Measurements from ENCODE around the gene TAF1D. TPM values are rescaled to one million over a fixed set of nuclear protein-coding genes. Genes with fewer than 3 reads are reported as not detected.
"Not testable (repeated sequence)": the region's sequence is repeated elsewhere in the genome, so short reads cannot be mapped to it uniquely, and the experiment has no call there.

Gene TAF1D
- total RNA-seq, 4 donors from 2014 or later, result 99.9 to 150 (median 125) TPM

DNA sequence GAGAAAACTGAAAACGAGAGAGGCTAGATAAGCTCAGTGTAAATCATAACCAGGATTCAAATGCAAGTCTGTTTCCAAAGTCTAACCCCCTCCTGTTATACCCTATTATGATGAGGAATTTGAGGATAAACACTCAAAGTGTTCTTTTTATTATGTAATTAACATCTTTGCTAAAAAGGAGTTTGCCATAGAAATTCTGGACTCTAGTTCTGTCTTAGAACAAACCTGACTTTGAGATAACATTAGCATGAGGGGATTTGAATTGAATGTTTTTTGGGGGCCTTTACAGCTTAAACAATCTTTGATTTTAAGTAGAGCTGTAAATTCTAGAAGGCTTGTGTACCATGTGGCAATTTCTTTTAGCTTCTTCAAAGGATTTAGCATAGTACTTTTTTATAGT, 9.7 kb upstream of the TAF1D start:
- TF ChIP-seq, protein P1, sequence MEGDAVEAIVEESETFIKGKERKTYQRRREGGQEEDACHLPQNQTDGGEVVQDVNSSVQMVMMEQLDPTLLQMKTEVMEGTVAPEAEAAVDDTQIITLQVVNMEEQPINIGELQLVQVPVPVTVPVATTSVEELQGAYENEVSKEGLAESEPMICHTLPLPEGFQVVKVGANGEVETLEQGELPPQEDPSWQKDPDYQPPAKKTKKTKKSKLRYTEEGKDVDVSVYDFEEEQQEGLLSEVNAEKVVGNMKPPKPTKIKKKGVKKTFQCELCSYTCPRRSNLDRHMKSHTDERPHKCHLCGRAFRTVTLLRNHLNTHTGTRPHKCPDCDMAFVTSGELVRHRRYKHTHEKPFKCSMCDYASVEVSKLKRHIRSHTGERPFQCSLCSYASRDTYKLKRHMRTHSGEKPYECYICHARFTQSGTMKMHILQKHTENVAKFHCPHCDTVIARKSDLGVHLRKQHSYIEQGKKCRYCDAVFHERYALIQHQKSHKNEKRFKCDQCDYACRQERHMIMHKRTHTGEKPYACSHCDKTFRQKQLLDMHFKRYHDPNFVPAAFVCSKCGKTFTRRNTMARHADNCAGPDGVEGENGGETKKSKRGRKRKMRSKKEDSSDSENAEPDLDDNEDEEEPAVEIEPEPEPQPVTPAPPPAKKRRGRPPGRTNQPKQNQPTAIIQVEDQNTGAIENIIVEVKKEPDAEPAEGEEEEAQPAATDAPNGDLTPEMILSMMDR (IDR thresholded peaks at IDR 0.05), result no peak
- TF ChIP-seq POLR2A (IDR thresholded peaks at IDR 0.05), result no peak
- 87 to 93% methylated on average over 1 of the region's 1 CpG for WGBS, 2 donors
- Histone ChIP-seq H3K4me3 (replicated peaks in 1 of 3) (no peak overlapping the region), H3K4me1 (no peaks in the 10 kb centered on the region), H3K9me3 (no peaks in the 10 kb centered on the region), H3K36me3 (peaks cover 0 to 7% of the 10 kb centered on the region in 2 donors), H3K27me3 (no peaks in the 10 kb centered on the region), H3K27ac (no peak overlapping the region)
- DNase-seq, result no peak
- intact Hi-C loops (cut with DNase I), result no loop called here

- no peaks in the 10 kb centered on the region for H3K36me3 ChIP-seq
- no peaks in the 10 kb centered on the region for H3K9me3 ChIP-seq
- H3K27ac ChIP-seq, result no peak overlapping the region
- intact Hi-C loops (cut with DNase I), result no loop called here
- 95 to 100% methylated on average over 1 of the region's 1 CpG for WGBS, 2 donors
- H3K27me3 ChIP-seq, result no peaks in the 10 kb centered on the region
- TF ChIP-seq POLR2A (IDR thresholded peaks at IDR 0.05), result no peak
- TF ChIP-seq, protein P1 (IDR thresholded peaks at IDR 0.05), result no peak
- no peak for DNase-seq
- H3K4me3 ChIP-seq (replicated peaks in 1 of 3), result no peak overlapping the region
- H3K4me1 ChIP-seq, result peaks cover 0 to 7% of the 10 kb centered on the region in 2 donors
Measured at GRCh38 chr11:93747122-93747521, 5.8 kb upstream of the TAF1D start.

DNA sequence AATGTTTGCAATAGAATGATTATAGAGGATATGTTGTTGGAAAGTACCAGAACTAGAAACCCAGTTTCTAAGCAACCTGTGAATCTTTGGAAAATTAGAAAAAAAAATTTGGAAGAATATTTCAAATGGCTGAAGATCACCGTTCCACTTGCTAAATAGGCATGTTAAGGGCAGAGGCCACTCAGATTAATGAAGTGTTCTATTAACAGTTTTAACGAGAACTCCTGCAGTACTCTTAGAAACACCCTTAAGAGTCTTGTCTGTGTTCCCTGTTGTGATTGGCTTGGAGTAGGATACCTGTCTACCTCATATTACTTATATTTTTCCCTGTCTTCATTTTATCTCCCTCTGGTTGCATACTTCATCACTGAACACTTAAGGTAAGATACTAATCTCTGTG, 4.8 kb upstream of the TAF1D start:
- Histone ChIP-seq H3K27ac (no peak overlapping the region), H3K27me3 (no peaks in the 10 kb centered on the region), H3K4me3 (replicated peaks in 1 of 3) (no peak overlapping the region), H3K36me3 (no peaks in the 10 kb centered on the region), H3K4me1 (peaks cover 0 to 8% of the 10 kb centered on the region in 2 donors), H3K9me3 (no peaks in the 10 kb centered on the region)
- intact Hi-C loops (cut with DNase I), result no loop called here
- 69 to 77% methylated on average over 2 of the region's 2 CpGs for WGBS, 2 donors
- DNase-seq, result no peak
- TF ChIP-seq, protein P1 (IDR thresholded peaks at IDR 0.05), result no peak
- no peak for TF ChIP-seq POLR2A (IDR thresholded peaks at IDR 0.05)

GRCh38 chr11:93745005-93745755, 3.9 kb upstream of the TAF1D start:
- WGBS, 2 donors, result 68 to 77% methylated on average over 12 of the region's 12 CpGs
- intact Hi-C loops (cut with DNase I); H3K4me3 ChIP-seq (replicated peaks in 1 of 3); H3K4me1 ChIP-seq; H3K36me3 ChIP-seq; DNase-seq; H3K9me3 ChIP-seq; H3K27ac ChIP-seq; H3K27me3 ChIP-seq: not testable (repeated sequence)

GRCh38 chr11:93744669-93745004, 3.3 kb upstream of the TAF1D start:
- intact Hi-C loops (cut with DNase I), result loop anchor here (5.0 kb wide), 1 partner anchor 43 kb away; no protein-coding TSS in a partner anchor
- WGBS, 2 donors, result 80 to 93% methylated on average over 7 of the region's 7 CpGs
- H3K36me3 ChIP-seq, result no peaks in the 10 kb centered on the region
- no peak for TF ChIP-seq POLR2A (IDR thresholded peaks at IDR 0.05)
- TF ChIP-seq, protein P1 (IDR thresholded peaks at IDR 0.05), result no peak
- no peak overlapping the region for H3K4me3 ChIP-seq (replicated peaks in 1 of 3)
- no peaks in the 10 kb centered on the region for H3K9me3 ChIP-seq
- peaks cover 7 to 8% of the 10 kb centered on the region in 2 donors for H3K4me1 ChIP-seq
- no peak overlapping the region for H3K27ac ChIP-seq
- no peak for DNase-seq
- no peaks in the 10 kb centered on the region for H3K27me3 ChIP-seq
